Measurements from ENCODE around the gene CT45A6.
"Not testable (repeated sequence)": the region's sequence is repeated elsewhere in the genome, so short reads cannot be mapped to it uniquely, and the experiment has no call there.

The CT45A6 gene, protein sequence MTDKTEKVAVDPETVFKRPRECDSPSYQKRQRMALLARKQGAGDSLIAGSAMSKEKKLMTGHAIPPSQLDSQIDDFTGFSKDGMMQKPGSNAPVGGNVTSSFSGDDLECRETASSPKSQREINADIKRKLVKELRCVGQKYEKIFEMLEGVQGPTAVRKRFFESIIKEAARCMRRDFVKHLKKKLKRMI

GRCh38 chrX:135802687-135803086 lies at the start of gene CT45A6:
Gene CT45A6 (minus strand): TSS chrX:135802787. CDS start chrX:135798993, 3,794 bp downstream.
- not testable (repeated sequence) for DNase-seq (ENCODE audit: low read depth in 2 of 2)

DNA sequence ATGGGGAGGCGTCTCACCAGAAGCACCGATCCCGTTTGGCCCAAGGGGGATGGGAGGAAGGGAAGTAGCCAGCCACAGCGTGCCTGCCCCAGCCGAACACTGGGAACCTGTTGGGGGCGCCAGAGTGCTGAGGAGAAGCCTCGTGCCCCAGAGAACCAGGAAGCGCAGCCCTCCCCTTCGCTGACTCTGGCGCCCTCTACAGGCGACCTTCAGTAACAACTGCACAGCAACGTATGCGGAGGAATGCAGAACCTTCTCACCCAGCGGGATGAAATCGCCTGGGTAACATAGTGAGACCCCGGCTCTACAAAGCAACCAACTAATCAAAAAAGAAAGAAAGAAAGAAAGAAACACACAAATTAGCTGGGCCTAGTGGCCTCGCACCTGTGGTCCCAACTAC lies 34.6 kb upstream of the CT45A6 start, which contains the start of gene CT45A7:
CT45A7 (minus strand) TSS at position 101 of the 400 bp plus-strand sequence. CDS start 3,747 bp downstream, outside the sequence.
- not testable (repeated sequence) for DNase-seq (ENCODE audit: low read depth in 2 of 2)

- DNase-seq (ENCODE audit: low read depth in 2 of 2): not testable (repeated sequence)
Observed at GRCh38 chrX:135819912-135820311, 17.3 kb upstream of the CT45A6 start, which contains the start of gene CT45A2. Gene CT45A2 (minus strand): TSS chrX:135820012. CDS start chrX:135816265, 3,747 bp downstream.

DNA sequence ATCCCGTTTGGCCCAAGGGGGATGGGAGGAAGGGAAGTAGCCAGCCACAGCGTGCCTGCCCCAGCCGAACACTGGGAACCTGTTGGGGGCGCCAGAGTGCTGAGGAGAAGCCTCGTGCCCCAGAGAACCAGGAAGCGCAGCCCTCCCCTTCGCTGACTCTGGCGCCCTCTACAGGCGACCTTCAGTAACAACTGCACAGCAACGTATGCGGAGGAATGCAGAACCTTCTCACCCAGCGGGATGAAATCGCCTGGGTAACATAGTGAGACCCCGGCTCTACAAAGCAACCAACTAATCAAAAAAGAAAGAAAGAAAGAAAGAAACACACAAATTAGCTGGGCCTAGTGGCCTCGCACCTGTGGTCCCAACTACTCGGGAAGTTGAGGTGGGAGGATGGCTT lies 17.2 kb downstream of the CT45A6 start, which contains the start of gene CT45A5:
CT45A5 (minus strand) TSS at position 101 of the 400 bp plus-strand sequence. CDS start 3,774 bp downstream, outside the sequence.
- DNase-seq (ENCODE audit: low read depth in 2 of 2): not testable (repeated sequence)

DNA sequence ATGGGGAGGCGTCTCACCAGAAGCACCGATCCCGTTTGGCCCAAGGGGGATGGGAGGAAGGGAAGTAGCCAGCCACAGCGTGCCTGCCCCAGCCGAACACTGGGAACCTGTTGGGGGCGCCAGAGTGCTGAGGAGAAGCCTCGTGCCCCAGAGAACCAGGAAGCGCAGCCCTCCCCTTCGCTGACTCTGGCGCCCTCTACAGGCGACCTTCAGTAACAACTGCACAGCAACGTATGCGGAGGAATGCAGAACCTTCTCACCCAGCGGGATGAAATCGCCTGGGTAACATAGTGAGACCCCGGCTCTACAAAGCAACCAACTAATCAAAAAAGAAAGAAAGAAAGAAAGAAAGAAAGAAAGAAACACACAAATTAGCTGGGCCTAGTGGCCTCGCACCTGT lies 34.5 kb downstream of the CT45A6 start, which contains the start of gene CT45A3:
CT45A3 (minus strand) TSS at position 101 of the 400 bp plus-strand sequence. CDS start 3,747 bp downstream, outside the sequence.
- not testable (repeated sequence) for DNase-seq (ENCODE audit: low read depth in 2 of 2)

DNA sequence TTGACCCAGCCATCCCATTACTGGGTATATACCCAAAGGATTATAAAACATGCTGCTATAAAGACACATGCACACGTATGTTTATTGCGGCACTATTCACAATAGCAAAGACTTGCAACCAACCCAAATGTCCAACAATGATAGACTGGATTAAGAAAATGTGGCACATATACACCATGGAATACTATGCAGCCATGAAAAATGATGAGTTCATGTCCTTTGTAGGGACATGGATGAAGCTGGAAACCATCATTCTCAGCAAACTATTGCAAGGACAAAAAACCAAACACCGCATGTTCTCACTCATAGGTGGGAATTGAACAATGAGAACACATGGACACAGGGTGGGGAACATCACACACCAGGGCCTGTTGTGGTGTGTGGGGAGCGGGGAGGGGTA lies 57.8 kb downstream of the CT45A6 start:
- not testable (repeated sequence) for DNase-seq (ENCODE audit: low read depth in 2 of 2)
